Forelimb muscle (tissue), 1 donor: ENCODE results near the gene PCDH11Y. TPM values are rescaled to one million over a fixed set of nuclear protein-coding genes. Genes with fewer than 3 reads are reported as not detected.
"Not testable (repeated sequence)": the region's sequence is repeated elsewhere in the genome, so short reads cannot be mapped to it uniquely, and the experiment has no call there.

Experiments used
- DNase-seq: peaks from one replicate; pipeline ENCODE4 v3.0.0-alpha.2; 2013; ENCODE audit warnings: low read depth
- polyA plus RNA-seq: library from polyadenylated mRNA; unstranded; fragments of 120-200 nt; gene quantifications from one replicate; pipeline ENCODE4 v1.2.1, GENCODE V29; 2013; ENCODE audit not compliant: insufficient read length

Gene PCDH11Y
- polyA plus RNA-seq, result not detected

GRCh38 chrY:5000057-5000456, at the start of gene PCDH11Y:
TSS of gene PCDH11Y (plus strand) at chrY:5000296. CDS start at chrY:5057100, 56,804 bp downstream.
- not testable (repeated sequence) for DNase-seq

DNA sequence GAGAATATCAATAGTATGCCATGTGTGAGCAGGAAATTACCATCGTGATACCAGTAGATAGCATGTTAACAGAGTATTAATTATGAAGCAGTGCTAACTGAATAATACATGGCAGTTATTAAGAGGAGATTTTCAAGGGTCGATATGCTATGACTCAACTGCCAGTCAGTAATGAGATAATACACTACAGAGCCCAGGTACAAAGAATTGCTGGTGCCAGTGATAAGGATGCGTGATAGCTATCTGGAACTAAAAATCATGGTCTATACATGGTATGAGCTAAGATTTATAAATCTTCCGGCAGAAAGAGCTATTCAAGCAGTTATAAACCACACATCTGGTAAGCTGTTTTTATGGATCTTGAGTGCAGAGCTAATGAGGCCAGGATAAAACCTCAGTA, 32.2 kb upstream of the PCDH11Y start:
- not testable (repeated sequence) for DNase-seq

- DNase-seq, result not testable (repeated sequence)
Observed at GRCh38 chrY:4991743-4992400, 8.2 kb upstream of the PCDH11Y start.

DNA sequence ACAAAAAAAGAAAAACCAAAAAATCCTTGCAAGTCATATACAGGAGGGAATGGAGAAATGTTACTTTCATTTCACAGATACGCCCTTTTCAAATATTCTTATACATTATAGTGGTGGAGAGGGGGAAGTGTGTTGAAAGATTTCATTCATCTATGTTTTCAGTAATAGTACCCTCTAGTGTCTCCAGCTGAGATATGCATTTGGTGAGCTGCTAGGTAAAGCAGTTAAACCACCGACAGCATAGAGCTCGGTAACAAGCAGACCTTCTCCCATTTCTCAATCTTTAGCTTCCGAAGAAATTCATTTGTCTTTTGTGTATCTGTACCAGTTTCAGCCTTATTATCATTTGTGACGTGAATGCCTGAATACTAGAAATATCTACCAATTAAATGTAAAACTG, 5.2 kb upstream of the PCDH11Y start:
- not testable (repeated sequence) for DNase-seq

GRCh38 chrY:5002476-5003184, 2.5 kb downstream of the PCDH11Y start:
- not testable (repeated sequence) for DNase-seq

DNA sequence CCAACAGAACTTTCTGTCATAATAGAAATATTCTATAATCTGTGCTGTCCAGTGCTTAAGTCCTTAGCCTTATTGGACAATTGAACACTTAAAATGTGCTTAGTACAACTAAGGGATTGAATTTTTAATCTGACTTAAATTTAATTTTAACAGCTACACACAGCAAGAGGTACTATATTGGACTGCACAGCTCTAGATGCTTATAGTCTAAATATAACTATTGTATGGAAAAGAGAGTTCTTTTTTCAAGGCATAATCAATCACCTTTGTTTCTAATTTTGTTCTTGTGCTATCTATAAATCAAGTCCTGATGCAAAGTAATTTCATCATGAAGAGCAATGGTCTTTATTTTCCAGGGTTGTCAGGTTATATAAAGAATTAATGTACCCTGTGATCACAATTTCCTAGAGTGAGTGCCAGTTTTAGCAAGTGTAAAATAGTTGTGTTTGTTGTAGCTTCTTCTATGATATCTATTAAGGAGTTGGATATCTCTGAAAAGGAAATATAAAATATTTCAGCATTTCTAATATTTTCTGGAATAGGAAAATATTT, 39.0 kb downstream of the PCDH11Y start:
- DNase-seq, result not testable (repeated sequence)

DNA sequence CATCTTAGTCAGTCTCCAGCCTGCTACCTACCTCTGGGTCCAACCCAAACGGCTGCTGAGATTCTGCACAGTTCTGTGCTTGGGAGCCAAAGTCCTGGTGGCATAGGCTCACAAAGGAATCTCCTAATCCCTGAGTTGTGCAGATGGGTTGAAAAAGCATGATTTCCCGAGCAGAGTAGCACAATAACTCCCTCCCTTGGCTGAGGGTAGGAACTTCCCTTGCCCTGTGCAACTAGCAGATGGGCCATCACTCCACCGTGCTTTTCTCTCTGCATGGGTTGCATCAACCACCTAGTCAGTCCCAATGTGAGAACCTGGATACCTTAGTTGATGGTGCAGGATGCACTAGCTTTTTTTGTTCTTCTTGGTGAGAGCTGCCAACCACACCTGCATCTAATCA, 82.9 kb downstream of the PCDH11Y start:
- DNase-seq, result not testable (repeated sequence)

GRCh38 chrY:5182998-5183397, 182.9 kb downstream of the PCDH11Y start:
- not testable (repeated sequence) for DNase-seq

GRCh38 chrY:5215116-5215515, 215.0 kb downstream of the PCDH11Y start:
- DNase-seq, result not testable (repeated sequence)

DNA sequence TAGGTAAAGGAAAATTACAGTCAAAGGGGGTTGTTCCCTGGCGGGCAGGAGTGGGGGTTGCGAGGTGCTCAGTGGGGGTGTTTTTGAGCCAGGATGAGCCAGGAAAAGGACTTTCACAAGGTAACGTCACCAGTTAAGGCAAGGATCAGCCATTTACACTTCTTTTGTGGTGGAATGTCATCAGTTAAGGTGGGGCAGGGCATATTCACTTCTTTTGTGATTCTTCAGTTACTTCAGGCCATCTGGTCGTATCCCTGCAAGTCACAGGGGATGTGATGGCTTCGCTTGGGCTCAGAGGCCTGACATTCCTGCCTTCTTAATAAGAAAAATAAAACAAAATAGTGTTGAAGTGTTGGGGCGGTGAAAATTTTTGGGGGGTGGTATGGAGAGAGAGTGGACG, 324.8 kb downstream of the PCDH11Y start:
- not testable (repeated sequence) for DNase-seq

- DNase-seq, result not testable (repeated sequence)
Observed at GRCh38 chrY:5342220-5342619, 342.1 kb downstream of the PCDH11Y start.

GRCh38 chrY:5543705-5544104, 543.6 kb downstream of the PCDH11Y start:
- DNase-seq, result not testable (repeated sequence)

- not testable (repeated sequence) for DNase-seq
Observed at GRCh38 chrY:5638589-5638988, 638.5 kb downstream of the PCDH11Y start.

GRCh38 chrY:5679265-5679664, 679.2 kb downstream of the PCDH11Y start:
- not testable (repeated sequence) for DNase-seq

GRCh38 chrY:5708727-5709126, 708.6 kb downstream of the PCDH11Y start:
- DNase-seq, result not testable (repeated sequence)

DNA sequence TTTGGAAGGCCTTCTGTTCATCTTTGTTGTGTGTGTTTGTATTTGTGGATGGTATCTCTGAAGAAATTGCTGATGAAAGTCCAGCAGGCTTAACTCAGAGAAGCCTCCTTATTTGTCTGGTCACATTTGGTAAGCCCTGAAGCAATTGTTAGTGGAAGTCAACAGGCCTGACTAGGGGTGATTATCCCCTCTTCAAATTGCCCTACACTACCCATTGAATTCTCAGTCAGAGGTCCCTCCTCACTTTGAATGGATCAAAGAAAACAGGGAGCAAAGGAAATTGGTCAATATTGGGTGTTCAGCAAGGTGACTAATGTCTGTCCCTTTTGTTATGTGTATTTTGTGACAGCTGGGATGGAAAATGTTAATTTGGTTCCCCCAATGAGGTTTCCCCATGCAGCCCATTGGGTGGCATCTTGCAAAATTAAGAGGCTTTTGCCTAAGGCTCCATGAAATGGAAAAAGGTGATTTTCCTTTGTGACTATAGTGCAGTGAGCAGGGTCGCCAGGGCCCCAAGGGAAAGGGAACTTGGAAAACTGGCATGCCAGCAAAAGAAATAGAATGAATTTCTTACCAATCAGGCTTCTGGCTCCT, 709.8 kb downstream of the PCDH11Y start:
- not testable (repeated sequence) for DNase-seq

- DNase-seq, result not testable (repeated sequence)
Observed at GRCh38 chrY:5761403-5761802, 761.3 kb downstream of the PCDH11Y start.

DNA sequence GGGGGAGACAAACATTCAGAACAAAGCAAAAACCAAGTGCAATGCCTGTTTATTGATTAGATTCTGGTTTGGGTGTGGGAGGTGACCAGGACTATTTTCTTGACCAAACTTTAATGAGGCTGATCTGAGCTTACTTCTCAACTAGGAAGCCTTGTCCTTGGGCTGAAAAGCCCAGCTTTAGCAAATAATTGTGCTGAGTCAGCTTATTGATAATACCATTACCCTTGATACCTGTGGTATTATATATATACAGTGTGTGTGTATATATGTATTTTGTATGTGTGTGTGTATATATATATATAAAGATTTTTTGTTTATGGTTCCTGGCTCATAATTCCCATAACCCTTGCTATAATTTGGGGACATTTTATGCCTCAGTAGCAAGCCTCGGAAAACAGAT, 776.4 kb downstream of the PCDH11Y start:
- not testable (repeated sequence) for DNase-seq
